Mesothelial cell of epicardium (in vitro differentiated cells): ENCODE measurements around the gene L3HYPDH. TPM values are rescaled to one million over a fixed set of nuclear protein-coding genes. Genes with fewer than 3 reads are reported as not detected.
A peak's percentile ranks its signal among the peaks of the same experiment; 100 is the strongest.

Experiments used
- DNase-seq, 2 experiments: peaks; one replicate each; pipeline ENCODE4 v3.0.0; 2021; ENCODE audit warnings: low spot score in 2 of 2; ENCODE audit not compliant: unreplicated experiment in 2 of 2
- H3K27ac Mint-ChIP-seq: 2 replicates; pipeline ENCODE4 v1.8.0; 2021; ENCODE audit warnings: mixed read lengths
- H3K27me3 Mint-ChIP-seq: 2 replicates; pipeline ENCODE4 v1.8.0; 2021; ENCODE audit warnings: low read depth, mixed read lengths
- H3K36me3 Mint-ChIP-seq: 2 replicates; pipeline ENCODE4 v1.8.0; 2021; ENCODE audit warnings: mixed read lengths
- H3K4me1 Mint-ChIP-seq: 2 replicates; pipeline ENCODE4 v1.8.0; 2021; ENCODE audit warnings: mixed read lengths
- H3K4me3 Mint-ChIP-seq: 2 replicates; pipeline ENCODE4 v1.8.0; 2021; ENCODE audit warnings: mild to moderate bottlenecking, moderate library complexity, mixed read lengths
- H3K9me3 Mint-ChIP-seq: 2 replicates; pipeline ENCODE4 v1.8.0; 2021; ENCODE audit warnings: mixed read lengths
- CTCF ChIP-seq: fragments of 200-600 bp; sonication (generic); IDR thresholded peaks from one replicate; pipeline ENCODE4 v1.5.0; 2021; ENCODE audit warnings: antibody characterized with exemption; ENCODE audit not compliant: unreplicated experiment
- total RNA-seq: library from RNA; stranded (reverse); gene quantifications from 3 replicates; pipeline ENCODE4 v1.2.1, GENCODE V29; 2021

The L3HYPDH gene
- total RNA-seq, 1 donor from 2014 or later: 31.9 TPM

GRCh38 chr14:59484639-59485175 lies 499 bp upstream of the L3HYPDH start:
- no peak for TF ChIP-seq CTCF
- peaks cover 36% of the 10 kb centered on the region for H3K4me1 Mint-ChIP-seq
- no peak for DNase-seq
- H3K9me3 Mint-ChIP-seq: no peaks in the 10 kb centered on the region
- no peaks in the 10 kb centered on the region for H3K27me3 Mint-ChIP-seq
- peak overlapping the region; percentile 85 for H3K4me3 Mint-ChIP-seq
- H3K36me3 Mint-ChIP-seq: peaks cover 19% of the 10 kb centered on the region
- H3K27ac Mint-ChIP-seq: peak overlapping the region; percentile 92

- peaks cover 15% of the 10 kb centered on the region for H3K36me3 Mint-ChIP-seq
- peaks cover 36% of the 10 kb centered on the region for H3K4me1 Mint-ChIP-seq
These were observed 845 bp downstream of the L3HYPDH start for GRCh38 chr14:59483363-59483762.

GRCh38 chr14:59482541-59483331 lies 1.5 kb downstream of the L3HYPDH start:
- DNase-seq: no peak
- H3K27ac Mint-ChIP-seq: peak overlapping the region; percentile 88
- H3K4me3 Mint-ChIP-seq: peak overlapping the region; percentile 85
- no peaks in the 10 kb centered on the region for H3K27me3 Mint-ChIP-seq
- TF ChIP-seq CTCF: no peak
- H3K36me3 Mint-ChIP-seq: peaks cover 11% of the 10 kb centered on the region
- no peaks in the 10 kb centered on the region for H3K9me3 Mint-ChIP-seq
- H3K4me1 Mint-ChIP-seq: peaks cover 36% of the 10 kb centered on the region

More at GRCh38 chr14:59483363-59483762, 845 bp downstream of the L3HYPDH start:
- DNase-seq: peak in 1 of 2 experiments; percentile 44
- Mint-ChIP-seq H3K27ac (peak overlapping the region; percentile 88), H3K4me3 (peak overlapping the region; percentile 85), H3K27me3 (no peaks in the 10 kb centered on the region), H3K9me3 (no peaks in the 10 kb centered on the region)
- no peak for TF ChIP-seq CTCF

- TF ChIP-seq CTCF: no peak
- H3K27me3 Mint-ChIP-seq: no peaks in the 10 kb centered on the region
- peaks cover 9% of the 10 kb centered on the region for H3K36me3 Mint-ChIP-seq
- H3K4me1 Mint-ChIP-seq: peaks cover 36% of the 10 kb centered on the region
- peak overlapping the region; percentile 88 for H3K27ac Mint-ChIP-seq
- peak overlapping the region; percentile 85 for H3K4me3 Mint-ChIP-seq
- DNase-seq: no peak
- no peaks in the 10 kb centered on the region for H3K9me3 Mint-ChIP-seq
These were observed 2.2 kb downstream of the L3HYPDH start for GRCh38 chr14:59481871-59482540.

GRCh38 chr14:59481407-59481806 lies 2.8 kb downstream of the L3HYPDH start:
- no peaks in the 10 kb centered on the region for H3K27me3 Mint-ChIP-seq
- no peak overlapping the region for H3K4me3 Mint-ChIP-seq
- no peak for DNase-seq
- H3K9me3 Mint-ChIP-seq: no peaks in the 10 kb centered on the region
- H3K27ac Mint-ChIP-seq: no peak overlapping the region
- peaks cover 36% of the 10 kb centered on the region for H3K4me1 Mint-ChIP-seq
- peaks cover 8% of the 10 kb centered on the region for H3K36me3 Mint-ChIP-seq
- TF ChIP-seq CTCF: no peak
